Measurements from ENCODE around the gene RPL22. TPM values are rescaled to one million over a fixed set of nuclear protein-coding genes. Genes with fewer than 3 reads are reported as not detected.
A peak's percentile ranks its signal among the peaks of the same experiment; 100 is the strongest.

RPL22 gene
- total and polyA plus RNA-seq, 2 of the 13 experiments (the other 11 are each of a cell fraction or from before 2014, with no cell fraction given), result 214 to 545 TPM

- no peak for TF ChIP-seq CEBPB (IDR thresholded peaks at IDR 0.05; ENCODE audit: borderline replicate concordance, low read depth, low read length)
- no peak for TF ChIP-seq ZNF331 (CRISPR knock-in tag; IDR thresholded peaks at IDR 0.05)
- TF ChIP-seq, protein P1, sequence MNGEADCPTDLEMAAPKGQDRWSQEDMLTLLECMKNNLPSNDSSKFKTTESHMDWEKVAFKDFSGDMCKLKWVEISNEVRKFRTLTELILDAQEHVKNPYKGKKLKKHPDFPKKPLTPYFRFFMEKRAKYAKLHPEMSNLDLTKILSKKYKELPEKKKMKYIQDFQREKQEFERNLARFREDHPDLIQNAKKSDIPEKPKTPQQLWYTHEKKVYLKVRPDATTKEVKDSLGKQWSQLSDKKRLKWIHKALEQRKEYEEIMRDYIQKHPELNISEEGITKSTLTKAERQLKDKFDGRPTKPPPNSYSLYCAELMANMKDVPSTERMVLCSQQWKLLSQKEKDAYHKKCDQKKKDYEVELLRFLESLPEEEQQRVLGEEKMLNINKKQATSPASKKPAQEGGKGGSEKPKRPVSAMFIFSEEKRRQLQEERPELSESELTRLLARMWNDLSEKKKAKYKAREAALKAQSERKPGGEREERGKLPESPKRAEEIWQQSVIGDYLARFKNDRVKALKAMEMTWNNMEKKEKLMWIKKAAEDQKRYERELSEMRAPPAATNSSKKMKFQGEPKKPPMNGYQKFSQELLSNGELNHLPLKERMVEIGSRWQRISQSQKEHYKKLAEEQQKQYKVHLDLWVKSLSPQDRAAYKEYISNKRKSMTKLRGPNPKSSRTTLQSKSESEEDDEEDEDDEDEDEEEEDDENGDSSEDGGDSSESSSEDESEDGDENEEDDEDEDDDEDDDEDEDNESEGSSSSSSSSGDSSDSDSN (CRISPR knock-in tag; IDR thresholded peaks at IDR 0.05), result no peak; the same call in 1 of the 2 replicates
- no peak for TF ChIP-seq ZNF101 (CRISPR knock-in tag; IDR thresholded peaks at IDR 0.05; ENCODE audit: borderline replicate concordance, low read depth)
- TF ChIP-seq, protein P2, sequence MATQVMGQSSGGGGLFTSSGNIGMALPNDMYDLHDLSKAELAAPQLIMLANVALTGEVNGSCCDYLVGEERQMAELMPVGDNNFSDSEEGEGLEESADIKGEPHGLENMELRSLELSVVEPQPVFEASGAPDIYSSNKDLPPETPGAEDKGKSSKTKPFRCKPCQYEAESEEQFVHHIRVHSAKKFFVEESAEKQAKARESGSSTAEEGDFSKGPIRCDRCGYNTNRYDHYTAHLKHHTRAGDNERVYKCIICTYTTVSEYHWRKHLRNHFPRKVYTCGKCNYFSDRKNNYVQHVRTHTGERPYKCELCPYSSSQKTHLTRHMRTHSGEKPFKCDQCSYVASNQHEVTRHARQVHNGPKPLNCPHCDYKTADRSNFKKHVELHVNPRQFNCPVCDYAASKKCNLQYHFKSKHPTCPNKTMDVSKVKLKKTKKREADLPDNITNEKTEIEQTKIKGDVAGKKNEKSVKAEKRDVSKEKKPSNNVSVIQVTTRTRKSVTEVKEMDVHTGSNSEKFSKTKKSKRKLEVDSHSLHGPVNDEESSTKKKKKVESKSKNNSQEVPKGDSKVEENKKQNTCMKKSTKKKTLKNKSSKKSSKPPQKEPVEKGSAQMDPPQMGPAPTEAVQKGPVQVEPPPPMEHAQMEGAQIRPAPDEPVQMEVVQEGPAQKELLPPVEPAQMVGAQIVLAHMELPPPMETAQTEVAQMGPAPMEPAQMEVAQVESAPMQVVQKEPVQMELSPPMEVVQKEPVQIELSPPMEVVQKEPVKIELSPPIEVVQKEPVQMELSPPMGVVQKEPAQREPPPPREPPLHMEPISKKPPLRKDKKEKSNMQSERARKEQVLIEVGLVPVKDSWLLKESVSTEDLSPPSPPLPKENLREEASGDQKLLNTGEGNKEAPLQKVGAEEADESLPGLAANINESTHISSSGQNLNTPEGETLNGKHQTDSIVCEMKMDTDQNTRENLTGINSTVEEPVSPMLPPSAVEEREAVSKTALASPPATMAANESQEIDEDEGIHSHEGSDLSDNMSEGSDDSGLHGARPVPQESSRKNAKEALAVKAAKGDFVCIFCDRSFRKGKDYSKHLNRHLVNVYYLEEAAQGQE (IDR thresholded peaks at IDR 0.05; ENCODE audit: borderline replicate concordance in 1 of 2, low read depth in 1 of 2, low read length in 2 of 2), result peak; percentile 34 to 55; a peak in 3 of 4 replicates
- TF ChIP-seq ZNF687 (CRISPR knock-in tag; IDR thresholded peaks at IDR 0.05), result peak; percentile 22; the same call in 1 of the 2 replicates
- no peak for TF ChIP-seq GATA4 (IDR thresholded peaks at IDR 0.05; ENCODE audit: borderline replicate concordance, low read depth)
- TF ChIP-seq DZIP1 (CRISPR knock-in tag; IDR thresholded peaks at IDR 0.05), result no peak
- TF ChIP-seq CHCHD3 (CRISPR knock-in tag; IDR thresholded peaks at IDR 0.05), result no peak
- TF ChIP-seq NFE2 (CRISPR knock-in tag; IDR thresholded peaks at IDR 0.05), result no peak
- no peak for TF ChIP-seq HMG20A (CRISPR knock-in tag; IDR thresholded peaks at IDR 0.05; ENCODE audit: borderline replicate concordance)
- no peak for TF ChIP-seq KLF16 (CRISPR knock-in tag; IDR thresholded peaks at IDR 0.05)
- TF ChIP-seq ZBTB3 (CRISPR knock-in tag; IDR thresholded peaks at IDR 0.05; ENCODE audit: borderline replicate concordance, low read depth), result no peak
- 0 out of 2 replicates have a peak, but pooled peaks have one; percentile 56 for TF ChIP-seq ZBTB42 (CRISPR knock-in tag; IDR thresholded peaks at IDR 0.05)
Measured at GRCh38 chr1:6241887-6242740, 42.7 kb upstream of the RPL22 start (continued).
